Measurements from ENCODE around the gene PLAGL1. TPM values are rescaled to one million over a fixed set of nuclear protein-coding genes. Genes with fewer than 3 reads are reported as not detected.

PLAGL1 gene
- total RNA-seq, 2 donors from 2014 or later = 6.1 to 18.3 TPM

DNA sequence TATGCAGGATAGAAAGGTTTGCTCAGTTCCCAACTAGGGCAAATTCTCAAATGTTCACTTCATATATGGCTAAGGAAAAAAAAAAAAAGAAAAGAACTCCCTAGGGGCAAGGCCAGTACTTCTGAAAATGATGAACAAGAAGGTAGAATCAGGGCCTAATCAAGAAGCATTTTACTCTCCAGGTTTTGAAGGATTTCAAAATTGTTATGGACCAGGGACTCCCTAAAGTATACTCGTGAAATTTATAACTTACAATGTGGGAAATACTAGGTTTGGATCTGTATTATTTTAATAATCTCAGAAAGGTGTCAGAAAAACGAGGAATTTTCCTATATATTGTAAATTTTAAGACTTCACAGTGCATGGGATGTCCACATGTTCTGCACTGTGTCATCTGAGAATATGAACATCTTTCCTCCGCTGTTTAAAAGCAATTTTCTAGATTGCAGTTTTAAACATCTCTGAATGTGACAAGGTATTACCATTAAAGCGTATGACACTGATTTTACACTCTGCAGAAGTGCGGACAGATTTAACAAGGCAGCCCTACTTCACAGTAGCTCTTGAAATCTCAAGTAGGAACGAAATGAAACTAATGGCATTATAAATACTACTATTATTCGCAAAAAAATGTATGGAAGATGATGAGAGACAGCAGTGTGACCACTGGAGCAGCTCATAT lies 14.0 kb downstream of the PLAGL1 start:
- no peak for ATAC-seq
- Mint-ChIP-seq H3K27me3 (no peaks in the 10 kb centered on the region), H3K27ac (no peak overlapping the region), H3K36me3 (no peaks in the 10 kb centered on the region), H3K4me1 (ENCODE audit: low read depth in 2 of 2) (no peaks in the 10 kb centered on the region), H3K4me3 (no peak overlapping the region), H3K9me3 (no peaks in the 10 kb centered on the region)
- DNase-seq (ENCODE audit: low spot score) = no peak

DNA sequence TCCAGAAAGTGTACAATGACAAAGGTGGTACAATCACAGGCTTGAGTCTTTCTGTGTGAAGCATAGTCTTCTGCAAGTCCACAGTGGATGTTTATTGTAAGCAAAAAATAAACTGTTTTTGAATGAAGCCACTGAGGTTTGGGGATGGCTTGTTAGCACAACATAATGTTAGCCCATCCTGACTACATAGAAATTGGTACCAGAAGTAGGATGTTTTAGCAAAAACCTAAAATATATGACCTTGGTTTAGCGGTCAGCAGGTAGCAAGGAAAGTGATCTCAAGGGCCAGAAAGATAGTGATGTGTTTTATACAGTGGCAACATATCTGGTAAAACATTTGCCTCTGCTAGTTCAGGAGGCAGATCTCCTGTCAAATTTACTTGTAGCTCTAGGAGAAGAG lies 15.8 kb downstream of the PLAGL1 start:
- Mint-ChIP-seq H3K4me3 (no peak overlapping the region), H3K9me3 (no peaks in the 10 kb centered on the region), H3K27ac (no peak overlapping the region), H3K36me3 (no peaks in the 10 kb centered on the region), H3K27me3 (no peaks in the 10 kb centered on the region), H3K4me1 (ENCODE audit: low read depth in 2 of 2) (no peaks in the 10 kb centered on the region)
- DNase-seq (ENCODE audit: low spot score) (no peak), ATAC-seq (no peak)

DNA sequence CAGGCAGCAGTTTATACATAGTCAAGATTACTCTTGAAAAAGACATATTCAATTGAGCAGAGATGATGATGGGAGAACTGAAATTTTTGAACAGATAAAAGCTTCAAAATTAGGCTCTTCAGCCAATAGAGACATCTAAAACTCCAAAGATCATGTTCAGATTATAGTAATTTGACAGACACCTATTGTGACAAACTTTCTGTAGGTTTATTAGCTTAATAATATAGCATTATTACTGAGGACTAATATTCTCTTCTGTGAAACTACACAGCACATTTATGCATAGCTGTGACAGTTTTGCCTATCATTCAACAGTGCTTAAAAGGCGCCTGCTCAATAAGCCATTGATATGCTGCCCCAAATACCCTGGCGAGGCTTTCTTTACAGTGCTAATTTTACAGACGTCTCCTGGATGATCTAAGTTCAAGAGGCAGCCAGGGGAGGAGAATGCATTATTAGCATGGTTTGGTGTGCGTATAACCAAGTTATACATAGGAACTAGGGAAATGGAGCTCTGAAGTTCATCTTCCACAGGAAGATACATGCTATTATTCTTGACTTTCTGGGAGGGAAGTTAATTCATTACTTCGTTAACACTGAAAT lies 21.5 kb downstream of the PLAGL1 start:
- Mint-ChIP-seq H3K4me1 (ENCODE audit: low read depth in 2 of 2) (no peaks in the 10 kb centered on the region), H3K27ac (no peak overlapping the region), H3K4me3 (no peak overlapping the region), H3K36me3 (no peaks in the 10 kb centered on the region), H3K27me3 (no peaks in the 10 kb centered on the region), H3K9me3 (no peaks in the 10 kb centered on the region)
- no peak for DNase-seq (ENCODE audit: low spot score)
- no peak for ATAC-seq

DNA sequence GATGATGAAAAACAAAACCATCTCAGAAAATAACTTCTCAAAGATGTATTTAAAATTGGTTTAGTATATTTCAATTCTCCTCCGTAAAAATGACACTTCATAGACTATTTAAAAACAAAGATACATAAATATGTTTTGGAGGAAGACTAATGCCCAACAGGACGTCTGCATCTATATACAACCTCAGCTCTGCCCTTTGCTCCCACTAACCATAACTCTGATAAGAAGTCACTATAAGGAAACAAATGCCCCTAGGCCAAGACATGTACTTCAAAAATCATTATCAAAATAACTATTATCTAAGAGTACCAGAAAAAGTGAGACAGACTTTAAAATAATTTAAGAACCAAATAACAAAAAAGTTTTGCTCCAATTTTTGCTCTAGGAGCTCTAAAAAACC lies 23.4 kb downstream of the PLAGL1 start:
- H3K9me3 Mint-ChIP-seq = no peaks in the 10 kb centered on the region
- no peak for ATAC-seq
- H3K27me3 Mint-ChIP-seq = no peaks in the 10 kb centered on the region
- no peak overlapping the region for H3K27ac Mint-ChIP-seq
- H3K4me1 Mint-ChIP-seq (ENCODE audit: low read depth in 2 of 2) = no peaks in the 10 kb centered on the region
- no peak overlapping the region for H3K4me3 Mint-ChIP-seq
- H3K36me3 Mint-ChIP-seq = no peaks in the 10 kb centered on the region
- DNase-seq (ENCODE audit: low spot score) = no peak

DNA sequence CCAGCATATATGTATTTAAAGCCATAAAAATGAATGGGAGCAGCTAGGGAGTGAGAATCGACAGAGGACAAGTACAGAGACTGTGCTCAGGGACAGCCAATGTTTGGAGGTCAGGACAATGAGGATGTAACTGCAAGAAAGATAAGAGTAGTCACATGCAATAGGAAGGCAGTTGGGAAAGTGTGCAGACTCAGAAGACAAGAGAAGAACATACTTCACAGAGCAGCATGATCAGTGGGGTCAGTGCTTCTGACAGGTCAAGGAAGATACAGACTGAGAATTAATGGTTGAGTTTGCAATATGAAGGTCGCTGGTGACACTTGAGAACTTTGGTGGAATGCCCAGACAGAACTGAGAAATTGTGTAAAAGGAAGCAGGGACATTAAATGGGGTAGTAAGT lies 25.1 kb downstream of the PLAGL1 start:
- no peak for ATAC-seq
- H3K9me3 Mint-ChIP-seq = no peaks in the 10 kb centered on the region
- no peaks in the 10 kb centered on the region for H3K36me3 Mint-ChIP-seq
- DNase-seq (ENCODE audit: low spot score) = no peak
- no peaks in the 10 kb centered on the region for H3K4me1 Mint-ChIP-seq (ENCODE audit: low read depth in 2 of 2)
- no peaks in the 10 kb centered on the region for H3K27me3 Mint-ChIP-seq
- no peak overlapping the region for H3K4me3 Mint-ChIP-seq
- no peak overlapping the region for H3K27ac Mint-ChIP-seq

DNA sequence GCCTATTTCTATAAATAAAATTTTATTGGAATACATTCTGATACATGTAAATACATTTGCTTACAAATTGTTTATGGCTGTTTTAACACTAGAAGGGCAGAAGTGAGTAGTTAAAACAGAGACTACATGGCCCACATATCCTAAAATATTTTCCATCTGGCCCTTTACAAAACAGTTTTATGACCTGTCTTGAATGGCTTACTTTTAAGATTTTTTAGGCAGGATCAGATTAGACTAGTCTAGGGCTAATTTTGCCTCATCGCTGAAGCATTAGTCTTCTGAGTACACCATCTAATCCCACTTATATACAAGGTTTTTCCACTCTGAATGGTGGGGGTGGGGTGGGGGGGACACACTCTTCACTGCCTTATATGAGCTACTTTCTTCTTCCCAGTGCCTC lies 27.1 kb downstream of the PLAGL1 start:
- H3K9me3 Mint-ChIP-seq = no peaks in the 10 kb centered on the region
- no peak overlapping the region for H3K4me3 Mint-ChIP-seq
- no peaks in the 10 kb centered on the region for H3K36me3 Mint-ChIP-seq
- no peak for ATAC-seq
- H3K27ac Mint-ChIP-seq = no peak overlapping the region
- no peaks in the 10 kb centered on the region for H3K27me3 Mint-ChIP-seq
- peaks cover 0 to 5% of the 10 kb centered on the region in 2 donors for H3K4me1 Mint-ChIP-seq (ENCODE audit: low read depth in 2 of 2)
- DNase-seq (ENCODE audit: low spot score) = no peak

DNA sequence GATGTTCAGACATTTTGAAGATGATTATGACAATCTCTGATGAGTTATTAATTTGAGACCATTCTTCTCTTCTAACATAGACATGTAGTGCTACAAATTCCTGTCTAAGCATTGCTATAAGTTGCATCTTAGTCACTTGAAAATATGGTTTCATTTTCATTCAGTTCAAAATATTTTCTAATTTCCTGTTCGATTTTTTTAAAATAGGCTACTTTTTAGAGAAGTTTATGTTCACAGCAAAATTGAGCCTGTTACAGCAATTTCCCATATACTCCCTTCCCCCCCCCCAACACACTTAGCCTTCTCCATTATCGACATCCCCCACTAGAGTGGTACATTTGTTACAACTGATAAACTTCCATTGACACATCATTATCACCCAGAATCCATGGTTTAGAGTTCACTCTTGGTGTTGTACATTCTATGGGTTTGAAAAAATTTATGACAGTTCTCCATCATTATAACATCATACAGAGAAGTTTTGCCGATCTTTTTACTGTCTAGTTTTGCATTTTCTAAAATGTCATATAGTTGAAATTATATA lies 31.2 kb downstream of the PLAGL1 start:
- Mint-ChIP-seq H3K27me3 (no peaks in the 10 kb centered on the region), H3K4me1 (ENCODE audit: low read depth in 2 of 2) (peaks cover 0 to 5% of the 10 kb centered on the region in 2 donors), H3K4me3 (no peak overlapping the region), H3K9me3 (no peaks in the 10 kb centered on the region), H3K27ac (no peak overlapping the region), H3K36me3 (no peaks in the 10 kb centered on the region)
- ATAC-seq (no peak), DNase-seq (ENCODE audit: low spot score) (no peak)

DNA sequence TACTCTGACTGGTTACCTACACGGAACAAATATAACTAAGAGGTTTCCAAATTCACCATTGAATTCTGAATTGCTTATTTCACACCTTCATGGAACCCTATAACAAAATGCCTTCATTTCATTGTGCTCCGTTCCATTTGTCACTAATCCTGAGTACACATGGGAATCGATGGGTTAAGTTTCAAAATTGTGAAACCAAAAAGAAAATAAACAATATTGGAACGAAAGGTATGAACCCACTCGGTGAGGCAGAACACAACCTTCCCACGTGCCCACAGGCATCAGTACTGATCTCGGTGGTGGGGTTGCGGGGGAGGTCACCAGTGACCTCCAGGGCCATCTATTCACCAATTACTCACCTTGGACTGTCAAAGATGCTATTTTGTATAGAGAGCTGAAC lies 34.0 kb downstream of the PLAGL1 start:
- Mint-ChIP-seq H3K27me3 (no peaks in the 10 kb centered on the region), H3K4me1 (ENCODE audit: low read depth in 2 of 2) (peaks cover 0 to 5% of the 10 kb centered on the region in 2 donors), H3K36me3 (no peaks in the 10 kb centered on the region), H3K27ac (no peak overlapping the region), H3K4me3 (no peak overlapping the region), H3K9me3 (no peaks in the 10 kb centered on the region)
- DNase-seq (ENCODE audit: low spot score) (no peak), ATAC-seq (no peak)

DNA sequence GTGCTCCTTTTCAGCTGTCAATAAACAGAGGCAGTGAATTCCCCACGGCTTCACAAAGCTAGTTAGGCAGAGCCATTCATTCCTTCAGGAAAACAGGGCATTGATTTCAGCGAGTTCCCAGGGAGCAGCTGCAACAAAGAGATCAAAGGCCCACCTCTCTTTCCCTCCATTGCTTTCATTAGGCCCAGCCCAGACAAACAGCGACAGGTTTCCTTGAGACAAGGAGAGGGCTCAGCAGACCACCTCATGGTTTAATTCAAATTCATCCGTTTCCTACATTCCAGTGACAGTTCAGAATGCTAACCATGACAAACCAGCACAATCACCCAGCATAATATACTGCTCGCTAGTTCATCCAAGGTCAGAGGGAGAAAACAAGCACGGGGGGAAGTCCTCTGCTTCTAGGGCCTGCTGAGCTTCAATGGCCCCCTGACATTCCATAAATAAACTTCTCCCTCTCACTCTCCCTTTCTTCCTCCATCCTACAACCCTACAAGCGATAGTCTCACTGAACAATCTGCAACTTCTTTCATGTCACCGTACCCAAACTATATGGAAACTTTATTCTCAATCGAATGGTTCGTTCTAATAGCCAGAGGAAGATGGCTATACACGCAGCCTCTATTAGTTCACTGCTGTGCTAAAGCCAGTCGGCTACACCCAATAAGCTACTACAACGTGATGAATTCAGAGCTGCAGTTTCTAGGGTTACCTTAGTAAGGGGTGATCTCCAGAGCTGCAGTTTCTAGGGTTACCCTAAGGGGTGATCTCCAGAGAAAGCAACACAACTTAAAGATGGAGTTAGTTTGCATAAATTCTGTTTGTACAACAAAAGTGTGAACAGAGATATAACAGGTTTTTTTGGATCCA lies 34.7 kb downstream of the PLAGL1 start:
- no peak overlapping the region for H3K4me3 Mint-ChIP-seq
- H3K27me3 Mint-ChIP-seq = no peaks in the 10 kb centered on the region
- H3K27ac Mint-ChIP-seq = no peak overlapping the region
- no peaks in the 10 kb centered on the region for H3K9me3 Mint-ChIP-seq
- H3K4me1 Mint-ChIP-seq (ENCODE audit: low read depth in 2 of 2) = peaks cover 0 to 5% of the 10 kb centered on the region in 2 donors
- ATAC-seq = no peak
- no peaks in the 10 kb centered on the region for H3K36me3 Mint-ChIP-seq
- no peak for DNase-seq (ENCODE audit: low spot score)

DNA sequence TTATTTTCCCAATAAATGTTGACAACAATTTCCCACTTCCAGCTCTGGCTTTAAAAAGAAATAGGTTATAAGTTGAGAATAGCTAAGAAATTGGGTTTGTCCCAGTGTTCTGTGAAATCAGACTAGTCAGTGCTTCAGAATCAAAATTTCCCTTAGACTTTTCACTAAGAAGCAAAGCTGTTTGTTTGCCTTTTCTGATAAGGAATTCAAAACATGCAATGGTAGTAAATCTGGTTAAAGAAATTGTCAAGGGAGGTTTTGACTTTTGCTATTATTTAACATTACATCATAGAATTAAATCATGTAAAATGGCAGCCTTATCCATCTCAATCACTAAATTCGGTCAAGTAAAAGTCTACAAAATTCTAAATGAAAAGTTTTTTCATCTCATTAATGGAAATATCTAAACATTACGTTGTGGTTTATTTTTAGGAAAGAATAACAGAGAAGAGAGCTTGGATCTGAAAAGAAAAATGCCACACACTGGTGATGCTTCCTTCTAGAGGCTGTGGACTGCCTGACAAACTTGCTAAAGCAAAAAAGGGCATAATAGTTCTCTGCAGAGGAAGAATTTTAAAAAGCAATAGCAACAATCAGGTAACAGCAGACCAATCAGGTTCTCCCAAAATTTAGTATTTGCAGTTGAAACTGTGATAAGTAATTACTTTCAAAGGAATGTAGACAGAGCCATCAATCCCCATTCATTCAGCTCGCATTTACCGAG lies 36.4 kb downstream of the PLAGL1 start:
- no peaks in the 10 kb centered on the region for H3K27me3 Mint-ChIP-seq
- no peaks in the 10 kb centered on the region for H3K4me1 Mint-ChIP-seq (ENCODE audit: low read depth in 2 of 2)
- H3K9me3 Mint-ChIP-seq = no peaks in the 10 kb centered on the region
- no peaks in the 10 kb centered on the region for H3K36me3 Mint-ChIP-seq
- no peak overlapping the region for H3K27ac Mint-ChIP-seq
- no peak for ATAC-seq
- no peak for DNase-seq (ENCODE audit: low spot score)
- no peak overlapping the region for H3K4me3 Mint-ChIP-seq

DNA sequence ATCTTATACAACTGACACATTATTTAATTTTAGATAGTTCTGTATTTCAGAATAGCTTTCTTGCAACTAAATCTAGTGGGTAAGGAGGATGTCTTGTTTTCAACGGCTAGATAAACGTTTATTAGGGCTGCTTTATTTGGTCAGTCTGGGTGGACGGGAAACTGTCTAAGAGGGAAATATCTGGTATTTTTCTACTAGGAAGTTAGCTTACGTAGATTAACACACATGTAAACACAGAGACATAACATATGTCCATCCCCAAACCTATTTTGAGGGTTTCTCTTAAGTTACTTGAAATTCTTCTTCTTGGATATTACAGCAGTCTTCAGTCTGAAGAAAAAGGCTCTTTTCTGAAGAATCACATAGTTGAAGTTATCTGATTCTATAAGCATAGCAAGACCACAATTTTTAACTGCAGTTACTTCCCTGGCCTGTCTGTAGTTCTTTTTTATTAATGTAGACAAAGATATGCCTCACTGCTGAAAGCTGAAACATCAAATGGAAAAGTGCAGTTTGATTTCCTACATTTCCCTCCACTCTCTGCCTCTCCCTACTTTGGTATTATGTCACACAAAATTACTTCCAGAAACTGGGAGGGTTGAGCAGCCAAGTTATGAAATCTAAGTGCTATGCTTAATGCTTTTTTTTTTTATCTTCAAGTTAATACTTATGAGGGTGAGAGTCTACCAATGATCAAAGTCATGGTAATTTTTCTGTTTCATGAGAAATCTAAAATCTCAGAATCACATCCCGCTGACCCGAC lies 37.4 kb downstream of the PLAGL1 start:
- ATAC-seq (no peak), DNase-seq (ENCODE audit: low spot score) (no peak)
- Mint-ChIP-seq H3K9me3 (no peaks in the 10 kb centered on the region), H3K27ac (no peak overlapping the region), H3K4me3 (no peak overlapping the region), H3K36me3 (no peaks in the 10 kb centered on the region), H3K27me3 (no peaks in the 10 kb centered on the region), H3K4me1 (ENCODE audit: low read depth in 2 of 2) (peaks cover 8 to 9% of the 10 kb centered on the region in 2 donors)

DNA sequence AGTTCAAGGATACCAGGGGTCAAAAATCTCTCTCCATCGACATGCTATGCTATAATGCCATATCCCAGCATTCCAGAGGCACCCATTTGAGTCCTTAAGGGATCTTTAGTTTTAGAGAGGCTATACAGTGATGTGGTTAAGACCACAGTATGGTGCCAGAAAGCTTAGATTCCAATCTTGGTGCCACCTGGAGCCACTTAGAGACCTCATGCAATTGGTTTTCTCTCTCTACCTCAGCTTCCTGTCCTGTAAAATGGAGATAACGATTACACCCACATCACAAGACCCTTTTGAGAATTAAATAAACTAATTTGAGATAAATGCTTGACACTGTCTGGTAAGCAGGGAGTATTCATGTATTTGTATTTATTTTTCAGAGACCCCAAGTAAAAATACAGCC lies 39.0 kb downstream of the PLAGL1 start:
- ATAC-seq = no peak
- no peaks in the 10 kb centered on the region for H3K9me3 Mint-ChIP-seq
- H3K27me3 Mint-ChIP-seq = no peaks in the 10 kb centered on the region
- no peaks in the 10 kb centered on the region for H3K36me3 Mint-ChIP-seq
- DNase-seq (ENCODE audit: low spot score) = no peak
- H3K4me3 Mint-ChIP-seq = no peak overlapping the region
- H3K27ac Mint-ChIP-seq = no peak overlapping the region
- peaks cover 12 to 16% of the 10 kb centered on the region in 2 donors for H3K4me1 Mint-ChIP-seq (ENCODE audit: low read depth in 2 of 2)
